Left colon (tissue), 2 donors: ENCODE measurements around the gene SYT2. TPM values are rescaled to one million over a fixed set of nuclear protein-coding genes. Genes with fewer than 3 reads are reported as not detected.
"Not testable (repeated sequence)": the region's sequence is repeated elsewhere in the genome, so short reads cannot be mapped to it uniquely, and the experiment has no call there.

ENCODE experiments used
- ATAC-seq: fragments of 200-7000 bp; cut with Tn5 transposase; one replicate; pipeline ENCODE4 v1.9.1; 2020; ENCODE audit warnings: mild to moderate bottlenecking, moderate library complexity
- DNase-seq, 2 donors: peaks; one replicate each; pipeline ENCODE4 v3.0.0-alpha.2; 2020
- intact Hi-C, 2 donors: fragments of 100-400 bp; cut with DNase I in 1 of 2; cut with micrococcal nuclease in 1 of 2; formaldehyde crosslinking; loops; one replicate each; pipeline versions ENCODE4 v1.11.2 to v1.14.0; 2022; cut with DNase I, micrococcal nuclease
- total RNA-seq, 2 donors: library from RNA; stranded (reverse); fragmentation: NEBNext Ultra II Directional; extraction: Animal tissue kit (Norgen Biotek cat#: 25700); gene quantifications; one replicate each; pipeline ENCODE4 v1.2.1, GENCODE V29; 2021
- donor health status: DM: no; HTN: no; CAD: no.
- donor health status: DM: yes; HTN: yes; CAD: no.

Gene SYT2
- total RNA-seq, 2 donors from 2014 or later = 0.06 to 0.42 TPM

DNA sequence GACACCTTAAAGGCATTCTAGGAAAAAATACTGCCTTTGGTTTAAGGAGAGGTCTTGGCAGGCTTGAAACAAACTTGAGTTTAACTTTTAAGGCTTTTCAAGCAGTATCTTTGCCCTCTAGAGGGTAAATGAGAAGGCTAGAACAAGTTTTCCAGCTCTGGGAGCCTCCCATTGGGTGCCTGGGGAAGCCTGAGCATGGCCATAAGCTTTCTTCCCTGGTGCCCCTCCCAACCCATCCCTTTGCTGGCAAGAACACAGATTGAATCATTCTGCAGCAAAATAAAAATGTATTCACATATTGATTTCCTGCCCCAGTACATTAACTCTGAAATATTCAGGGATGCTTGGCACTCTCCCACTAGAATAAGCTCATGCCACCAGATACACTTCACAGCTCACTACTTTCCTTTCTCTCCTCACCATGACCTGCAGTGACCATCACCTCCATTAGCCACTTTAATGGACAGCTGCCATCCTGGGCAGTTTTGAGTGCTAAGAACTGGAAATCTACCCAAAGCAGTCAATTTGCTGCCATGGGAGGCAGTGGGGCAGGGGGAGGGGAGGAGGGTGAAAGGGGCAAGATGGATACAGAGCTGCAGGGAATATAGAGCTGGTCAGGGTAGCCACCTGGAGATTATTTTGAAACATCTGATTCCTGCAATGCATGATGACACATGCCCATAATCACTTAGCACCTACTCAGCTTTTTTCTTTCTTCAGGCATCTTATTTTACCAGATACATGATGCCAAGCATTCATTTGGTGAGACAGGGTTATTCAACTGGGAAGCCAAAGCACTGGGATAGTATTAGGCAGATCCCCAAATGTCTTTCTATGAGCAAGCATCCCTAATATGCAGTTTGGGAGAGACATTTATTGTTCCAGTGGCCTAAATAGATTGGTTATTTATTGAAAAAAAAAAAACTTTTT lies 140.6 kb downstream of the SYT2 start:
- intact Hi-C loops = loop anchor here in 1 of 2 donors (10.0 kb wide), 1 partner anchor 65 kb away; no protein-coding TSS in a partner anchor
- DNase-seq = no peak
- no peak for ATAC-seq

- no peak for ATAC-seq
- intact Hi-C loops = no loop called here
- no peak for DNase-seq
These were observed 141.4 kb downstream of the SYT2 start for GRCh38 chr1:202568826-202569225.

DNA sequence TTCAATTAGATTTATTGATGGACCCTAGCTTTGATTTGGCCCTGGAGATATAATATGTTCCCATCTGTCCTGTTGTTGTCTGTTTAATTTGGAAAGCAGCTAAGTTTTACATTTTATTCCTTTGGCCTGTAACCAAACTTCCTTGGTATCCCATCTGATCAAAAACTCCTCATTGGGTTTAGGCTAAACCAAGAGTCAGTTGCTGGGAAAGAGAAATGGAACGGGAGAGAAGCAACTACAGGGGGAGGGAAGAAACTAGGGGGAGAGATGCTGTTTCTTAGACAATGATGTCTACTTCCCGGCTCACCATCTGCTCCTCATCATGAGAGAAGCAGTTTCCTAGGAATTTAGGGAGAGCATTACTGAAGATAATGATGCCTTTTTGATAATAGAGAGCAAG lies 141.8 kb downstream of the SYT2 start:
- intact Hi-C loops = no loop called here
- no peak for DNase-seq
- no peak for ATAC-seq

DNA sequence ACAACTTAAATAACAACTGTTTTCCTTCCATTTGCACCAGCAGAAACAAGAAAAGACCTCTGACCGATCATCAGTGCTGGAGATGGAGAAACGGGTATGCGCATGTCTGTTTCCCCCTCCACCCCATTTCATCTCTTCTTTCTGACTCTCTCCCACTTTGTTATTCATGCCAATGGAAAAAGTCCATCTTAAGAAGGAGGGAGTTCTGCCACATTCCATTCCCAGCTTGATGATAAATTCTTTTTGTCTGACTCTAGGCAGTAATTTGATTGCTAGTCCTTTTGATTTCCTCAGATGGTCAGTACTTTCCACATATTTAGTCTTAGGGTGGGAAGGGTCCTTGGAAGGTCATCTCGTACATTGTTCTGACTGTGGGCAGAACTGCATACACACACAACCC lies 142.5 kb downstream of the SYT2 start:
- intact Hi-C loops = no loop called here
- ATAC-seq (no peak), DNase-seq (no peak)

DNA sequence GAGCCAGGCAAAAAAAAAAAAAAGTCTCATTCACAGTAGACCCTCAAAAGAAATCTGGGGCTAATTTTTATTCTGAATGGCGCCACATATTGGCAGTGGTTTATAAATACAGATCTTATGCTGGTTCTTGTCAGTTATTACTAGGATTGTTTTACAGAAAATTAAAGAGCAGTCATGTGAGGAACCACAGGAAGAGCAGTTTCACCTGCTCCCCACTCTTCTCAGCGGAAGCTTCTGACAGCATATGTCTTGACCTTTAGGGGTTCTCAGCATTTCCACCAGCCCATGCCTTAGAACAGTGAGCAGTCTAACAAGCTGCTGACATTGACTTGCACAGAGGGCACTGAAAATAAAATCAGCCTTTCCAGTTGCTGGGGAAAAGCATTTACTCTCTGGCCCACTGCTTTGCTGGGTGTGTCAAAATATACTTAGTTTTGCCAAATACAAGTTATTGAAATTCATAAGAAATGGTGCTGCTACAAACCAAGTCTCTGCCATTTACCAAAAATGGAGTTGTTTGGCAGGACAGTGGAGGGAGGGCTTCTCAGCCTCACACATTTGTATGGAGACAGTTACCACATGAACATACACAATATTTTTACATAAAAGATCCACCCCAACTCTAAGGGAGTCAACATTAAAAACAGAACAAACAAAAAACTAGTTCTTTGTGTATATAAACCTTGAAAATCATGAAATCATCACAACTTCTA lies 144.2 kb downstream of the SYT2 start:
- ATAC-seq (no peak), DNase-seq (no peak)
- intact Hi-C loops = no loop called here

DNA sequence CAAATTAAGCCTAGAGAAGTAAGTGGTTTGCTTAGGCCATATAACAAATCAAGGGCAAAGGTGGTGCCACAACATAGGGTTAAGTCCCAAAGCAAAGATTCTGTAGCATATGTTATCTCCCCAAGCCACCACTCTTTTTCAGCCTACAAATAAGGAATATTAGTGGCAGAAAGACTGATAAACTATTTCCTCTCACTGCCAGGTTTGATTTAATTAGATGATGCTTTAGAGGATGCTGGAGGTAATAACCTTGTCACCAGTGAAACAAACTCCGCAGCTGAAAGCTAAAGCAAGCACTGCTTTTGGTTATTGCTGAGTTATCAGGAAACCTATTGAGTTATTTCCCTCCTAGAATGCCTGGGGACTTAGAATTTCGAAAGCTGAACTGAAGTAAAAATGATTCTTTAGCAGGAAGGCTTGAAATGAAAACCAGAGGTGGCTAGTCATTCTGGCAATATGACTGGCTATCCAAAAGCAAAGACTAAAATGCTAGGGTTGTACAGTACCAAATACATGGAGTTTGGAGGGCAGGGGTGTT lies 145.2 kb downstream of the SYT2 start:
- DNase-seq (no peak), ATAC-seq (no peak)
- intact Hi-C loops = no loop called here

DNA sequence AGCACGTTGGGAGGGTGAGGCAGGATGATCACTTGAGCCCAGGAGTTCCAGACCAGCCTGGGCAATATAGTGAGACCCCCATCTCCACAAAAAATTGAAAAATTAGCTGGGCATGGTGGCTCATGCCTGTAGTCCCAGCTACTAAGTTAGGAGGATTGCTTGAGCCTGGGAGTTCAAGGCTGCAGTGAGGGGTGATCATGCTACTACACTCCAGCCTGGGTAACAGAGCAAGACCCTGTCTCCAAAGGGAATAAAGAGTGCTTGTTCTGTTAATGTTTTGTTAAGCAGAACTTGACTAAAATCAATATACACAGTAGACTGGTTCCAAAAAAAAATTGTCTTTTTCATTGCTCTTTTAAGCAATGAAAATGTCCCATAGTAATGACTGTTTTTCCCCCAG lies 146.4 kb downstream of the SYT2 start:
- DNase-seq (no peak), ATAC-seq (no peak)
- intact Hi-C loops = no loop called here

GRCh38 chr1:202562444-202563060 lies 147.7 kb downstream of the SYT2 start:
- ATAC-seq (no peak), DNase-seq (no peak)
- intact Hi-C loops = no loop called here

GRCh38 chr1:202561726-202562443 lies 148.4 kb downstream of the SYT2 start:
- intact Hi-C loops = no loop called here
- DNase-seq = no peak
- no peak for ATAC-seq

- ATAC-seq = no peak
- intact Hi-C loops = no loop called here
These were observed 149.0 kb downstream of the SYT2 start for GRCh38 chr1:202561240-202561639.

DNA sequence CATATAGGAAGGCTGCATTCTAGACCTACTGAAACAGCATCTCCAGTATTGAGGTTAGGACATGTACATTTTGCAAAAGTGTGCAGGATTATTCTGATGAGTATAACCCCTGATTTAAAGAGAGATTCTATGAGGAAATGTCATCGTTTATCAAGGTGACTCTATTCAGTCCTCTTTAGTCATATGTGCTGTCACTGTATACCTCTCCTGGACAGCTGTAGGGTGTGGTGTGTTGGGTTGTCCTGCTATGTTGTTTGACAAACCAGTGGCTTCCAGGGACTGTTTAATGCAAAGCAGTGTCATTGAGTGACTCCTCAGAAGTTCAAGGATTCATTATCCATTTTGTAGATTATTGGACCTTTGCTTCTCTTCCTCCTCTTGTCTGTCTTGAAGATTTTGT lies 152.6 kb downstream of the SYT2 start:
- peak; percentile 86 for ATAC-seq
- DNase-seq, intact Hi-C loops: not testable (repeated sequence)

More at GRCh38 chr1:202561240-202561639, 149.0 kb downstream of the SYT2 start:
- DNase-seq = no peak

DNA sequence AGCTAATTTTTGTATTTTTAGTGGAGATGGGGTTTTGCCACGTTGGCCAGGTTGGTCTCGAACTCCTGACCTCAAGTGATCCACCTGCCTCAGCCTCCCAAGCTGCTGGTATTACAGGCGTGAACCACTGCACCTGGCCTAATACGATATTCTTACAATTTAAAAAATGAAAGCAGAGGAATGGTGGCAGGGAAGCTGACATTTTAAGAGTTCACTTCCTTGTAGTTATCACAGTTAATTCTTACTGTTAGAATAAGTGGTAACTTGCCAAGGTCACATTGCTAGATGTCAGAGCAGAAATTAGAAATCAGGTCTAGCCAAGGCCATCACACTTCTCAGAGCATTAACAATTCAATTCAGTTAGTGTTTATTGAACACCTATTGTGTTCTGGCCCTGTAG lies 154.2 kb downstream of the SYT2 start:
- intact Hi-C loops, ATAC-seq, DNase-seq: not testable (repeated sequence)

DNA sequence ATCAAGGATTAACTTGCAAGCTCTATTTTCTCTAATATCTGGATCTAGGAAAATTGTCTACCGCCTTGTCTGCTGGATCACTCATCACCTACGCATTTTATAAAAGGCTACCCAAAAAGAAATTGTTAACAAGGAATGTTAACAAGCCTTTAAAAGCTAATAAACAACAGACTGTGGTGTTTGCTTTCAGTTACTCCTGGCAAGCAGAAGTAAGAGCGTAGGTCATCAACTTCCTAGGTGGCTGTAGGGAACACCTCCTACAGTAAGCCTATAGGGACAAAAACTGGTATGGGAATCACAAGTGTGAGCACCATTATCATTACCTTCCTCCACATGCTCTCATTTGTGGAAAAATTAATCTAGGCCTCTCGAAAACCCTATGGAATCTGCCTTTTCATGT lies 155.6 kb downstream of the SYT2 start:
- intact Hi-C loops, DNase-seq: not testable (repeated sequence)
- ATAC-seq = peak; percentile 79

- ATAC-seq (peak; percentile 44), DNase-seq (no peak)
- intact Hi-C loops = no loop called here
These were observed 156.7 kb downstream of the SYT2 start for GRCh38 chr1:202553560-202554038.

DNA sequence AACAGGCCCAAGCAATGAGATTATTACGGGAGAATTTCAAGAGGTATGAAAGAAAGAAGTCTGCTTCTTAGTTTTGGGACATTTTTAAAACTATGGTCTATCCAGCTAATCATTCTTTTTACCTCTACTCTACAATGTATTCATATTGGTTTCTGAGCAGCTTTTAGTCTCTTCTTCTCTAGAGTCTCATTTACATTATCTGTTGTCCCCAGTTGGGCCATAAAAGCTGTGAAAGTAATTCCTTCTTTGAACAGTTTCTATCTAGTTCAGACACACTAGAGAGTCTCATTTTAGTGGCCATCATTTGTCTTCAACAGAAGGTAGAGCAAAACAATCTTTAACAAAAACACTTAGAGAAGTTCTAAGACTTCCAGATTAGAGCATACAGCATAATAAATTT lies 157.2 kb downstream of the SYT2 start:
- ATAC-seq, intact Hi-C loops, DNase-seq: not testable (repeated sequence)

DNA sequence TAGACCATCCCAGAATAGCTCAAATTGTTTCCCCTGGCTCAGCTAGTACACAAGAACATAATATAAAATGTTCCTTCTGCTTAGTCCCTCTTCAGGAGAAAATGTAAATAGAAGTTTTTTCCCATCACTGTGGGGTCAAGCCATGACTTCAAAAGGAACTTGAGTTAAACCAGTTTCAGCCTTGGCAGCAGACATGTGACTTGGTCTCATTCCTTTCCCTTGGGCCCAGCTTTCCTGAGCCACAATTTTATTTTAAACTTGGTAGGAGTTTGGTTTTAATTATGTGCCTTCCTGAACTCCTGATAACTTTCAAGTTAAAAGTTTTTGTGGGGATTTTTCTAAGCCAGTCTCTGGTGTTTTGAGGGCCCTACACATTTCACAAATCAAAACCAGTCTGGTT lies 157.6 kb downstream of the SYT2 start:
- DNase-seq, ATAC-seq, intact Hi-C loops: not testable (repeated sequence)

DNA sequence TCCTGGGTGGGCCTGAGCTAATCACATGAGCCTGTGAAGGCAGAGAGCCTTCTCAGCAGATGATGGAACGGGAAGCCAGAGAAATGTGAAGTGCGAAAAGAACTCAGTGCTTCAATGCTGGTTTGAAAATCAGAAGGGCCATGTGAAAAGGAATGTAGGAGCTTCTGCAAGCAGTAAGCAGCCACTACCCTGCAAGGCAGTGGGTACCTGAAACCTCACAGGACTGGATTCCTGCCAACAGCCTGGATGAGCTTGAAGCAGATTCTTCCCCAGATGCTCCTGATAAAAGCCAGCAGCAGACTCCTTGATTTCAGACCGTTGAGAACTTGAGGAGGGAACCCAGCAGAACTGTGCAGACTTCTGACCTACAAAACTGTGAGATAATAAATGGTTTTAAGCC lies 158.6 kb downstream of the SYT2 start:
- DNase-seq = peak; percentile 16 to 51
- intact Hi-C loops = no loop called here
- ATAC-seq = no peak

DNA sequence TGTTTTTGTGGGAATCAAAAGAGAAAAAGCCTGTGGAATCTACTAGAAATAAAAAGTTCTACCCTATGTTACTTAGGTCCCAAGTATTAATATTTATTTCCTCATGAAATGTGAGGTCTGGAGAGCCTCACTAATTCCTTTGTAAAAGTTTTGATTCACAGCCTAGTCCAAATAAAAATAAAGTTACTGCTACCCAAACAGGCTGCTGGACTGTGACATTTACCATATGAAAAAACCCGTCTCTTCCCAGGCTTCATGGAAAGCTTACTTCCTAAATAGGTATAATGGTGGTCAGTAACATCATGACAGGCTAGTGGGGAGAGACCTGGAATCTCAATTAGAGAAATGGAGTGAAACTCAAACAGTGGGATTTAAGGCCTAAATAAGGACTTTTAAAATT lies 160.2 kb downstream of the SYT2 start:
- DNase-seq, ATAC-seq, intact Hi-C loops: not testable (repeated sequence)
